ENCODE measurements around the gene URGCP. TPM values are rescaled to one million over a fixed set of nuclear protein-coding genes. Genes with fewer than 3 reads are reported as not detected.
"Not testable (repeated sequence)": the region's sequence is repeated elsewhere in the genome, so short reads cannot be mapped to it uniquely, and the experiment has no call there.

The URGCP gene
- total RNA-seq, 2 donors from 2014 or later = 19.0 to 27.5 TPM

GRCh38 chr7:43929529-43930457, 23.4 kb upstream of the URGCP start:
- H3K9me3 Mint-ChIP-seq = no peaks in the 10 kb centered on the region
- ATAC-seq (replicated peaks) = no peak
- H3K27ac Mint-ChIP-seq = no peak overlapping the region
- peaks cover 10% of the 10 kb centered on the region for H3K4me1 Mint-ChIP-seq
- no peak overlapping the region for H3K4me3 Mint-ChIP-seq
- H3K36me3 Mint-ChIP-seq (ENCODE audit: low read depth) = no peaks in the 10 kb centered on the region
- no peaks in the 10 kb centered on the region for H3K27me3 Mint-ChIP-seq

- Mint-ChIP-seq H3K27ac (peak overlapping the region; percentile 10), H3K27me3 (no peaks in the 10 kb centered on the region)
These were observed 21.4 kb upstream of the URGCP start for GRCh38 chr7:43927810-43928209.

GRCh38 chr7:43926798-43927123, 20.4 kb upstream of the URGCP start:
- H3K4me1 Mint-ChIP-seq = peaks cover 23% of the 10 kb centered on the region
- H3K36me3 Mint-ChIP-seq (ENCODE audit: low read depth) = peaks cover 6% of the 10 kb centered on the region
- ATAC-seq (replicated peaks) = peak; percentile 11
- peak overlapping the region; percentile 90 for H3K27ac Mint-ChIP-seq
- H3K9me3 Mint-ChIP-seq = no peaks in the 10 kb centered on the region
- no peaks in the 10 kb centered on the region for H3K27me3 Mint-ChIP-seq
- H3K4me3 Mint-ChIP-seq = peak overlapping the region; percentile 88

More at GRCh38 chr7:43927810-43928209, 21.4 kb upstream of the URGCP start:
- peak overlapping the region; percentile 88 for H3K4me3 Mint-ChIP-seq
- peaks cover 3% of the 10 kb centered on the region for H3K36me3 Mint-ChIP-seq (ENCODE audit: low read depth)
- no peaks in the 10 kb centered on the region for H3K9me3 Mint-ChIP-seq
- ATAC-seq (replicated peaks) = no peak
- peaks cover 18% of the 10 kb centered on the region for H3K4me1 Mint-ChIP-seq

GRCh38 chr7:43925984-43926797, 19.8 kb upstream of the URGCP start, which contains the start of gene UBE2D4:
Gene UBE2D4, plus strand, starts transcription at chr7:43926436. Its CDS starts 97 bp downstream, at chr7:43926533.
- H3K27me3 Mint-ChIP-seq = no peaks in the 10 kb centered on the region
- peak within 1 kb of the TSS; percentile 90 for H3K27ac Mint-ChIP-seq
- H3K9me3 Mint-ChIP-seq = no peaks in the 10 kb centered on the region
- ATAC-seq (replicated peaks) = peak; percentile 94
- peaks cover 23% of the 10 kb centered on the region for H3K4me1 Mint-ChIP-seq
- peaks cover 6% of the 10 kb centered on the region for H3K36me3 Mint-ChIP-seq (ENCODE audit: low read depth)
- peak within 1 kb of the TSS; percentile 88 for H3K4me3 Mint-ChIP-seq

GRCh38 chr7:43922726-43923125, 16.3 kb upstream of the URGCP start:
- Mint-ChIP-seq H3K4me1 (peaks cover 18% of the 10 kb centered on the region), H3K27ac (no peak overlapping the region), H3K36me3 (ENCODE audit: low read depth) (peaks cover 6% of the 10 kb centered on the region), H3K4me3 (no peak overlapping the region), H3K27me3 (no peaks in the 10 kb centered on the region), H3K9me3 (no peaks in the 10 kb centered on the region)
- ATAC-seq (replicated peaks) = no peak

GRCh38 chr7:43921423-43921822, 15.0 kb upstream of the URGCP start:
- H3K4me3 Mint-ChIP-seq = no peak overlapping the region
- no peaks in the 10 kb centered on the region for H3K9me3 Mint-ChIP-seq
- ATAC-seq (replicated peaks) = no peak
- H3K27ac Mint-ChIP-seq = no peak overlapping the region
- no peaks in the 10 kb centered on the region for H3K27me3 Mint-ChIP-seq
- peaks cover 6% of the 10 kb centered on the region for H3K36me3 Mint-ChIP-seq (ENCODE audit: low read depth)
- H3K4me1 Mint-ChIP-seq = peaks cover 18% of the 10 kb centered on the region

GRCh38 chr7:43915907-43916306, 9.5 kb upstream of the URGCP start:
- Mint-ChIP-seq H3K27ac (no peak overlapping the region), H3K4me3 (no peak overlapping the region), H3K36me3 (ENCODE audit: low read depth) (no peaks in the 10 kb centered on the region), H3K9me3 (no peaks in the 10 kb centered on the region), H3K4me1 (no peaks in the 10 kb centered on the region), H3K27me3 (no peaks in the 10 kb centered on the region)
- no peak for ATAC-seq (replicated peaks)

GRCh38 chr7:43914795-43915194, 8.4 kb upstream of the URGCP start:
- H3K9me3 Mint-ChIP-seq = no peaks in the 10 kb centered on the region
- no peaks in the 10 kb centered on the region for H3K4me1 Mint-ChIP-seq
- H3K36me3 Mint-ChIP-seq (ENCODE audit: low read depth) = no peaks in the 10 kb centered on the region
- no peaks in the 10 kb centered on the region for H3K27me3 Mint-ChIP-seq
- H3K4me3 Mint-ChIP-seq = no peak overlapping the region
- H3K27ac Mint-ChIP-seq = no peak overlapping the region
- ATAC-seq (replicated peaks) = no peak

GRCh38 chr7:43905956-43906330, 453 bp downstream of the URGCP start:
- ATAC-seq (replicated peaks) = peak; percentile 44
- Mint-ChIP-seq H3K4me3 (peak overlapping the region; percentile 81), H3K36me3 (ENCODE audit: low read depth) (no peaks in the 10 kb centered on the region), H3K27ac (peak overlapping the region; percentile 91), H3K27me3 (no peaks in the 10 kb centered on the region), H3K4me1 (peaks cover 20% of the 10 kb centered on the region), H3K9me3 (no peaks in the 10 kb centered on the region)

- no peak for ATAC-seq (replicated peaks)
- Mint-ChIP-seq H3K36me3 (ENCODE audit: low read depth) (no peaks in the 10 kb centered on the region), H3K27me3 (no peaks in the 10 kb centered on the region), H3K4me1 (peaks cover 20% of the 10 kb centered on the region), H3K27ac (peak overlapping the region; percentile 91), H3K9me3 (no peaks in the 10 kb centered on the region), H3K4me3 (peak overlapping the region; percentile 81)
These were observed 1.0 kb downstream of the URGCP start for GRCh38 chr7:43905209-43905946.

GRCh38 chr7:43904533-43905208, 1.7 kb downstream of the URGCP start:
- no peaks in the 10 kb centered on the region for H3K9me3 Mint-ChIP-seq
- no peaks in the 10 kb centered on the region for H3K27me3 Mint-ChIP-seq
- H3K27ac Mint-ChIP-seq = no peak overlapping the region
- ATAC-seq (replicated peaks) = peak; percentile 73
- no peaks in the 10 kb centered on the region for H3K36me3 Mint-ChIP-seq (ENCODE audit: low read depth)
- peaks cover 20% of the 10 kb centered on the region for H3K4me1 Mint-ChIP-seq
- peak overlapping the region; percentile 81 for H3K4me3 Mint-ChIP-seq

GRCh38 chr7:43902542-43903054, 3.8 kb downstream of the URGCP start:
- H3K27ac Mint-ChIP-seq = peak overlapping the region; percentile 18
- H3K4me1 Mint-ChIP-seq = peaks cover 20% of the 10 kb centered on the region
- H3K36me3 Mint-ChIP-seq (ENCODE audit: low read depth) = no peaks in the 10 kb centered on the region
- H3K27me3 Mint-ChIP-seq = no peaks in the 10 kb centered on the region
- H3K9me3 Mint-ChIP-seq = no peaks in the 10 kb centered on the region
- no peak overlapping the region for H3K4me3 Mint-ChIP-seq
- no peak for ATAC-seq (replicated peaks)

- not testable (repeated sequence) for ATAC-seq (replicated peaks); H3K9me3 Mint-ChIP-seq; H3K4me3 Mint-ChIP-seq; H3K27me3 Mint-ChIP-seq; H3K27ac Mint-ChIP-seq; H3K36me3 Mint-ChIP-seq (ENCODE audit: low read depth)
- H3K4me1 Mint-ChIP-seq = peaks cover 19% of the 10 kb centered on the region
These were observed 7.8 kb downstream of the URGCP start for GRCh38 chr7:43898571-43898970.

Data from activated T-helper 17 cell treated with anti-CD3 and anti-CD28 coated beads, Interleukin-2, amount 50 U/mL, for 72 hours (primary cell).